Measurements from ENCODE around the gene MSS51. TPM values are rescaled to one million over a fixed set of nuclear protein-coding genes. Genes with fewer than 3 reads are reported as not detected.

MSS51 gene
- total RNA-seq, 1 donor from 2014 or later, result 2.0 TPM

GRCh38 chr10:73410897-73411296 is 22.5 kb downstream of the MSS51 start:
- Mint-ChIP-seq H3K36me3 (ENCODE audit: low read depth, unreplicated experiment) (no peaks in the 10 kb centered on the region), H3K4me3 (ENCODE audit: unreplicated experiment) (no peak overlapping the region), H3K4me1 (ENCODE audit: unreplicated experiment) (peaks cover 24% of the 10 kb centered on the region), H3K27me3 (ENCODE audit: unreplicated experiment) (no peaks in the 10 kb centered on the region), H3K9me3 (ENCODE audit: unreplicated experiment) (no peaks in the 10 kb centered on the region), H3K27ac (ENCODE audit: unreplicated experiment) (no peak overlapping the region)
- TF ChIP-seq CTCF (IDR thresholded peaks at IDR 0.05; ENCODE audit: unreplicated experiment), result no peak
- DNase-seq (ENCODE audit: low spot score), result no peak

- peaks cover 24% of the 10 kb centered on the region for H3K4me1 Mint-ChIP-seq (ENCODE audit: unreplicated experiment)
- no peak overlapping the region for H3K27ac Mint-ChIP-seq (ENCODE audit: unreplicated experiment)
- no peaks in the 10 kb centered on the region for H3K27me3 Mint-ChIP-seq (ENCODE audit: unreplicated experiment)
- H3K36me3 Mint-ChIP-seq (ENCODE audit: low read depth, unreplicated experiment), result no peaks in the 10 kb centered on the region
- no peak overlapping the region for H3K4me3 Mint-ChIP-seq (ENCODE audit: unreplicated experiment)
- no peak for DNase-seq (ENCODE audit: low spot score)
- no peak for TF ChIP-seq CTCF (IDR thresholded peaks at IDR 0.05; ENCODE audit: unreplicated experiment)
- no peaks in the 10 kb centered on the region for H3K9me3 Mint-ChIP-seq (ENCODE audit: unreplicated experiment)
Observed at GRCh38 chr10:73408978-73409521, 24.3 kb downstream of the MSS51 start.

GRCh38 chr10:73408061-73408460 is 25.3 kb downstream of the MSS51 start:
- peaks cover 21% of the 10 kb centered on the region for H3K4me1 Mint-ChIP-seq (ENCODE audit: unreplicated experiment)
- H3K27me3 Mint-ChIP-seq (ENCODE audit: unreplicated experiment), result no peaks in the 10 kb centered on the region
- H3K4me3 Mint-ChIP-seq (ENCODE audit: unreplicated experiment), result no peak overlapping the region
- H3K36me3 Mint-ChIP-seq (ENCODE audit: low read depth, unreplicated experiment), result no peaks in the 10 kb centered on the region
- DNase-seq (ENCODE audit: low spot score), result no peak
- H3K27ac Mint-ChIP-seq (ENCODE audit: unreplicated experiment), result no peak overlapping the region
- H3K9me3 Mint-ChIP-seq (ENCODE audit: unreplicated experiment), result no peaks in the 10 kb centered on the region
- TF ChIP-seq CTCF (IDR thresholded peaks at IDR 0.05; ENCODE audit: unreplicated experiment), result no peak

- Mint-ChIP-seq H3K36me3 (ENCODE audit: low read depth, unreplicated experiment) (no peaks in the 10 kb centered on the region), H3K9me3 (ENCODE audit: unreplicated experiment) (no peaks in the 10 kb centered on the region), H3K4me1 (ENCODE audit: unreplicated experiment) (peaks cover 16% of the 10 kb centered on the region), H3K4me3 (ENCODE audit: unreplicated experiment) (no peak overlapping the region), H3K27ac (ENCODE audit: unreplicated experiment) (no peak overlapping the region), H3K27me3 (ENCODE audit: unreplicated experiment) (no peaks in the 10 kb centered on the region)
- TF ChIP-seq CTCF (IDR thresholded peaks at IDR 0.05; ENCODE audit: unreplicated experiment), result no peak
- no peak for DNase-seq (ENCODE audit: low spot score)
Observed at GRCh38 chr10:73407495-73407894, 25.9 kb downstream of the MSS51 start.

- no peak overlapping the region for H3K27ac Mint-ChIP-seq (ENCODE audit: unreplicated experiment)
- no peaks in the 10 kb centered on the region for H3K27me3 Mint-ChIP-seq (ENCODE audit: unreplicated experiment)
- H3K4me1 Mint-ChIP-seq (ENCODE audit: unreplicated experiment), result peaks cover 14% of the 10 kb centered on the region
- no peak for TF ChIP-seq CTCF (IDR thresholded peaks at IDR 0.05; ENCODE audit: unreplicated experiment)
- H3K9me3 Mint-ChIP-seq (ENCODE audit: unreplicated experiment), result no peaks in the 10 kb centered on the region
- H3K36me3 Mint-ChIP-seq (ENCODE audit: low read depth, unreplicated experiment), result no peaks in the 10 kb centered on the region
- H3K4me3 Mint-ChIP-seq (ENCODE audit: unreplicated experiment), result no peak overlapping the region
- DNase-seq (ENCODE audit: low spot score), result no peak
Observed at GRCh38 chr10:73406846-73407245, 26.5 kb downstream of the MSS51 start.

All from endothelial cell (in vitro differentiated cells).